GM21529 (cell line): ENCODE measurements around the gene SPAG9.
"Not testable (repeated sequence)": the region's sequence is repeated elsewhere in the genome, so short reads cannot be mapped to it uniquely, and the experiment has no call there.

ENCODE experiments used
- ATAC-seq: cut with Tn5 transposase; IDR thresholded peaks from one replicate; pipeline ENCODE4 v1.9.1; 2021; ENCODE audit not compliant: unreplicated experiment

The SPAG9 gene

DNA sequence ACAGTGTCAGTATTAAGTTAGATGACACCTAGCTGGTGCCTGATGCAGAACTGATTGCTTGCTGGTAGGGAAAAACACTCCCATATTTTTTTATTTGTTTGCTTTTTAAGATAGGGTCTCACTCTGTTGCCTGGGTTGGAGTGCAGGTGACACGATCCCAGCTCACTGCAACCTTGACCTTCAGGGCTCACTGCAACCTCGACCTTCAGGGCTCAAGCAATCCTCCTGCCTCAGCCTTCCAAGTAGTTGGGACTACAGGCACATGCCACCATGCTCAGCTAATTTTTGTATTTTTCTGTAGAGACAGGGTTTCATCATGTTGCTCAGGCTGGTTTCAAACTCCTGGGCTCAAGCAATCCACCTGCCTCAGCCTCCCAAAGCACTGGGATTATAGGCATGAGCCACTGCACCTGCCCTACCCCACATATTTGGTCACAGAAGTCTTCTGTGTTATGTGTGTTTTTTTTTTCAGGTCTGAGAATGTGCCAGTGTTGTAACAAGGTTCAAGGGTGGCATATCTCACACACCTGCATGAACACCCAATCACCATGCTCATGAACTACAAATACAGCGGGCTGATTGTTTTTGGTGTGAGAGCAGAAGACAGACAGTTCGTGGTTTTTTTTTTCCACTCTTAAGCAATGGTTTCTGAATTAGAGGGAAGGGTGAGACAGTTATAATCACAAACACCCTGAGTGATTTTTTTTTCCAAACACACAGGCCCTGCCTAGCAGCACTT lies 22.8 kb downstream of the SPAG9 start:
- no peak for ATAC-seq

DNA sequence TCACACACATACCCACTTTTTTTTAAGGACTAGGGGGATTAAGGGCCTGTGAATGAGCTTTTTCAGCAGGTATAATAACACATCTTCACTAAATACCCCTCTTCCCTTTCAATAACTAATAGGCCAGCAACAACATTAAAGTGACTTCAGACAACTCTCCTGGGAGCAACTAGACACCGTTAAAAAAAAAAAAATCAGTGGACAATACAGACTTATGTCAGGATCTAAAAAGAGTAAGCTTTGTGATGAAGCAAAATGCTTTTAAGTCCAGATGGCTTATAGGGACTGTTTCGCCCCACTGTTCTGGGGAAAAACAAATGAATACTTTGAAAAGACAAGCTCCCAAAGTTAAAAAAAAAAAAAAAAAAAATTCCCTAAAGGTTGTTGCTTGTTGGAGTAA lies 29.0 kb downstream of the SPAG9 start:
- ATAC-seq, result no peak

DNA sequence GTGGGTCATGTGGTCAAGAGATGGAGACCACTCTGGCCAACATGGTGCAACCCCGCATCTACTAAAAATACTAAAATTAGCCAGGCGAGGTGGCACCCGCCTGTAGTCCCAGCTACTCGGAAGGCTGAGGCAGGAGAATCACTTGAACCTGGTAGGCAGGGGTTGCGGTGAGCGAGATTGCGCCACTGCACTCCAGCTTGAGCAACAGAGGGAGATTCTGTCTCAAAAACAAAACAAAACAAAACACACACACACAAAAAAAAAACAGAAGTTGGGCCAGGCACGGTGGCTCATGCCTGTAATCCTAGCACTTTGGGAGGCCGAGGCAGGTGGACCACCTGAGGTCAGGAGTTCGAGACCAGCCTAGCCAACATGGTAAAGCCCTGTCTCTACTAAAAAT lies 31.8 kb downstream of the SPAG9 start:
- not testable (repeated sequence) for ATAC-seq

DNA sequence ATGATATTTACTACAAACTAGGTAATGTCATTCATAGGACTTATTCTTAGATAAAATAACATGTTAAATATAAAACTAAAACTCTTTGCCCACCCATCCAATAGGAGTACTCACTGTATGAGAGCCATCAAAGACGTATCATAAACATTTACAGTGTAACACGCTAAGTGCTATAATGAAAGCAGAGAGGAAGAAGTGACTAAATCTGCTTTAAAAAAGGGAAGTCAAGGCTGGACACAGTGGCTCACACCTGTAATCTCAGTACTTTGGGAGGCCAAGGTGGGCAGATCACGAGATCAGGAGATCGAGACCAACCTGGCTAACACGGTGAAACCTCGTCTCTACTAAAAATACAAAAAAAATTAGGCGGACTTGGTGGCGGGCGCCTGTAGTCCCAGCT lies 32.4 kb downstream of the SPAG9 start:
- no peak for ATAC-seq

DNA sequence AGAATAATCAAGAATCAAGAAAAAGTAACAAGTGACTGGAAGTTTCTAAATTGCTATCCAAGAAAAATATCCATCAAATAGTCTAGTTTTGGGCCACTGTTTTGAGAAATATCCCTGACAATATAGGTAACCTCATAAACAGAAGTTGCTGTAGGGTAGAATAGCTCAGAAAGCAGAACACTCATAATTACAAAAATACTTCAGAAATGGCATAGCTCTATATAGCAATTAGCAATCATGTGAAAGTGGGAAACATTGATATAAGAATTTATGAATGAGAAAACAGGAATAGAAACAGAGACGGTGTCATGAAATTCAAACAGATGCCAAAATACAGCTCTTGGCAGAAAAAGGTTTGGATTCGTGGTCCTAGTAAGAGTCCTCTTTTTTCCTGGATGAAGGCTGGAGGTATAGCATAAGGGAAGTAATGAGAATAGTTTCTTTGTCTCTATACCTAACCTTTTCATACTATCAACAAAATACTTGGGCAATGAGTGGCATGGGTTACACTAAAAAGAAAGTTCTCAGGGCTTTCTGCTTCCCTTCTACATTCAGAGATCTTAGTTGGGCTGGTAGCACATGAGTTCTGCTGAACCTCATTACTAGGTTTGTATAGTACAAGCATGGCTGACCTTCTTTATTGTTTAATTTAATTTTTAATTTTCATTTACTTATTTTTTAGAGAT lies 33.5 kb downstream of the SPAG9 start:
- ATAC-seq, result no peak

DNA sequence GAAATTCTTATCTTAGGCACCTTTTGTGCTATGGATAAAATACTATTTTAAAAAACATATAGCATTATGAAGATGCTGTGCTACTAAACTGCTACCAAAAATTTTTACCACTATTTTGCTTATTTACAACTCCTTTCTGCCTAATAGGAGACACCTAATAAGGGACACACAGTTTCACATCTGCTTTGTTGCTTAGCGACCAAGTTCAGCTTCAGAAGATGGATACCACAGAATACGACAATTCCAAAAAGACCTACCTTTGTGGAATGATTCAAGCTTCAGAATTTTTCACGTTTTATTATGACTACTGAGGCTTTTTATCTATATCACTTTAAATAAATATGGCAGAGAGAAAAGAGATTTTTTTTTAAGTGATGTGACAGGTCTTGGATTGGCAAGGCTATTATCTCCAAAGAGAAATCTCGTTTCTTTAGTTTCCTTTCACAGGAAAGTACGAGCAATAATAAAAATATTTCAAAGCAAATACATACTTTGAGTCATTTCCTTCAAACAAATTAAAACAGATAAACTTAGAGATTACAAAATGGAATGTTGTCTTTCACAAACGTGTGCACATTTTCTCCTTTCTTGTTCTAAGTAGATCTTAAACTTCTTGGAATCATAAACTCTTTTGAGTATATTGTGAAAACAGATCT lies 35.4 kb downstream of the SPAG9 start:
- ATAC-seq, result no peak

DNA sequence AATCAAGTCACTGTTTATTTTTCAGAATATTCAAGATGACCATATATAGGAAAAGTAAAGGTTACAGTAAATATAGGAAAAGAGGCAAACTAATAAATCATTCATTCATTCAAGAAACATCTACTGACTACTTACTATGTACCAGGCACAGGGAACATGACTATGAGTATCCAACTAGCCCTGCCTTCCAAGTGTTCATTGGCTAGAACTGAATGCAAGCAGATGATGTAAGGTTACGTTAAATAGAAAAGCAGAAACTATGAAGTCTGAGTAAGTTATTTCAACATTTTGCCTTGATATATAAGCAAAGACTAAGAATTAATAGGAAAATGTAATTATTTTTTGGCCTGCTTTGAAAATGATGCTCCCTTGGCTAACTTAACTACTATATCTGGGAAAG lies 36.7 kb downstream of the SPAG9 start:
- no peak for ATAC-seq

DNA sequence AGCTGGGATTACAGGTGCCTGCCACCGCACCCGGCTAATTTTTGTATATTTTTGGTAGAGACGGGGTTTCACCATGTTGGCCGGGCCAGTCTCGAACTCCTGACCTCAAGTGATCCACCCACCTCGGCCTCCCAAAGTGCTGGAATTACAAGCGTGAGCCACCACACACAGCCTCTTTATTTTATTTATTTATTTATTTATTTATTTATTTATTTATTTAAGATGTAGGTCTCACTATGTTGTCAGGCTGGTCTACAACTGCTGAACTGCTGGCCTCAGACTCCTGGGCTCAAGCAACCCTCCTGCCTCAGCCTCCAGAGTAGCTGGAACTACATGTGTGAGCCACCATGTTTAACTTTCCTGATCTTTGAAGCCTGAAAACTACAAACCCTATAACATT lies 37.3 kb downstream of the SPAG9 start:
- ATAC-seq, result not testable (repeated sequence)

DNA sequence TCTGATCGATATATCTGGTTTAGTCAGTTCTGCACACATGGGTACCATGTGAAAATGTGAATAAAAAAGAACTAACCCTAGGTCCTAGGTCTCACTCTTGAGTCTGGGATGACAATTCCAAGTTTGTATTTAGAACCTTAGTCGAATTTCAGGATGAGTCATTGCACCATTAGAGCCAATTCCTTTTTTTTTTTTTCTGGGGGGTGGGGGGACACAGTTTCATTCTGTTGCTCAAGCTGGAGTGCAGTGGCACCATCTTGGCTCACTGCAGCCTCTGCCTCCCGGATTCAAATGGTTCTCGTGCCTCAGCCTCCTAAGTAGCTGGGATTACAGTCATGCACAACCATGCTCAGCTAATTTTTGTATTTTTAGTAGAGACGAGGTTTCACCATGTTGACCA lies 41.6 kb downstream of the SPAG9 start:
- ATAC-seq, result no peak

DNA sequence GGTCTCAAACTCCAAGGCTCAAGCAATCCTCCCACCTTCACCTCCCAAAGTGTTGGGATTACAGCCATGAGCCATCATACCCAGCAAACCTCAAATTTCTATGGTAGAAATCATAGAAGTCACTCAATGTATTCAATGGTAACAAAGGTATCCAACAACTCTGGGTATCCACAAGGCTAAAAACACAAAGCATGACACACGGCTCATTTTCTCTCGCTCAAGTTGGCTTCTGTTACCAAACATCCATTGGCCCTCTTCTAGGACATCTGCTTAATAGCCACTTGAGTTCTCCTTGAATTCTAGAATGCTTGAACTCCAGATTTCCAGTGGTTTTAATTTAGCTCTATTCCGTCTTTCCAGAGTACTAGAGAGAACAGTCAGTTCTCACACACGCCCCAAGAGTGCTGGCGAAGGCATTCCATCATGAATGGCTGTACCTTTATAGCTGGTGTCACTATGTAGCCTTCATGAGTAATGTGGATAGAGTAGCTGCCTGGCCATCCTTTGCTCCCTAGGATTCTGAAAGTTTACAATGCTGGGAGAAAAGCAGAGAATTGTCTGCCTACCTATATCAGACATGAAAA lies 42.6 kb downstream of the SPAG9 start:
- ATAC-seq, result no peak

DNA sequence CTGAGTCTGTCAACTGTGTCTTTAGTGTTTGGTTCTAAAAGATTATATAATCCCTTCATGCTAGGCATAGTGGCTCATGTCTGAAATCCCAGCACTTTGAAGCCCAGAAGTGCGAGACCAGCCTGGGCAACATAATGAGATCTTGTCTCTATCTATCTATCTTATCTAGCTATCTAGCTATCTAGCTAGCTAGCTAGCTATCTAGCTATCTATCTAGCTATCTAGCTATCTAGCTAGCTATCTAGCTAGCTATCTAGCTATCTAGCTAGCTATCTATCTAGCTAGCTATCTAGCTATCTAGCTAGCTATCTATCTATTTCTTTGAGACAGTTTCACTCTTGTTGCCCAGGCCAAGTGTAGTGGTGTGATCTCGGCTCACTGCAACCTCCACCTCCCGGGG lies 43.8 kb downstream of the SPAG9 start:
- no peak for ATAC-seq

DNA sequence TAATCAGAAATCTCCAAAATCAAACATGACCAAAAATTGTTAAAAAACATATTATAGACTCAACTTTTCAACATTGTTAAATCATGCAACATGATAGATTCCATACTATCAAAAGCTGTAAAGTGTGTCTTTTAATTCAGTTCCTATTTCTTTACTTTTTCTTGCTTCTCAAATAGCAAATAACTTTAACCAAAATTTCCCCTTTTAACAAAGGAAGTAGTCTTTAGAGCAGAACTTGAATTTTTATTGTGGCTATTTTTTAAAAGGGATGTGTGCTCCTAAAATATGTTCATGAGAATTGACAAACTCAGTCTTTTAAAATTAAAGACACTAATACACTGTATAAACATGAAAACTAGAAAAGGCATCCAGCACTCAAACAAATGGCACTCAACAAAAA lies 49.1 kb downstream of the SPAG9 start:
- ATAC-seq, result no peak

DNA sequence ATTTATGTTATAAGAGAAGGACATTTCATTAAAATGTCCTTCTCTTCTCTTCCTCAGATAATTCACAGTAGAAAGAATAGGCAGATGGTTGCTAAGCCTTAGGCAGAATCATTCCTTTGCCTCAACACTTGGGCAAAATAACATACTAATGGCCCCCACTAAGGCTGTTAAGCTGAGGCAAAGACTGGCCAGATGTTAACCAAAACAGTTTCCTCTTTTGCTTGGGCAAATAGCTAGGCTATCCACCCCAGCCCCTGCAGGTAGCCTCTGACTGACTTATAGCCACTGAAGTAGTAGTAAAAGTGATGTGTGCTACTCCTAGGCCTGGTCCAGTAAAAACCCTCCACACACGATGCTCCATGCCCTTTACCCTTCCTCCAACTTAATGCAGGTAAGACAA lies 55.2 kb downstream of the SPAG9 start:
- no peak for ATAC-seq

DNA sequence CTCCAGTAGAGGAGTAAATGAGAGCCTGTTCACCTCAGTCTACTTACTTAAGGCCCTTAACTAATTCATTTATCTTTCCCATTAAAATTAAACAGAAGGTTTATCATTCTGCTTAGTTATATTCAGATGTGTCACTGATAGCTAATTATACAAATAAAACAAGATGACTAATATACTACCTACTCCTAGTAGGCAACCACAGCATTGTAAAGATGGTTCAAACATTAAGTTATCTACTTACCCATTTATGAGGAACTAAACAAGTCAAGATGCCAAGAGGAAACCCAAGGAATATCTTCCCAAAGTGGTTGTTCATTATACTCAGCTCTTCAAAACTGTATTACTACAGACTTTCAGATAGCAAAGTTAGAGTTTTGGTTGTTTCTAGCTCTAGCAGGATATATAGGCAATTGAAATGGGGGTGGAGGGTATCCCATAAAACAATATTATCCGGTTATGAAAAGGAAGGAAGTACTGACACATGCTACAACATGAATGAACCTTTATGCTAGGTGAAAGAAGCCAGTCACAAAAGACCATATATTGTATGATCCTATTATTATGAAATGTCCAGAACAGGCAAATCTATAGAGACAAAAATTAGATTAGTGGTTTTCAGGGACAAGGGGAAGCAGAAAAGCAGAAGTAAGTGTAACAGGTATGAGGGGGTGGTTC lies 56.5 kb downstream of the SPAG9 start:
- ATAC-seq, result no peak

DNA sequence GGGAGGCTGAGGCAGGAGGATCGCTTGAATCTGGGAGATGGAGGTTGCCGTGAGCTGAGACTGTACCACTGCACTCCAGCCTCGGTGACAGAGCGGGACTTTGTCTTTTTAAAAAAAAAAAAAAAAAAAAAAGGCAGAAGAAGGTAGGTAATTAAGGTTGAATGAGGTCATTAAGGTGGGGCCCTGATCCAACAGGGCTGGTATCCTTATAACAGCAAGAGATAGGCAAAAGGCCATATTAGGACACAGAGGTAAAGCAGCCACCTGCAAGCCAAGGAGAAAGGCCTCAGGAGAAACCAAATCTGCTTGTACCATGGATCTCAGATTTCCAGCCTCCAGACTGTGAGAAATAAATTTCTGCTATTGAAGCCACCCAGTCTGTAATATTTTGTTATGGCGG lies 60.3 kb downstream of the SPAG9 start:
- no peak for ATAC-seq

DNA sequence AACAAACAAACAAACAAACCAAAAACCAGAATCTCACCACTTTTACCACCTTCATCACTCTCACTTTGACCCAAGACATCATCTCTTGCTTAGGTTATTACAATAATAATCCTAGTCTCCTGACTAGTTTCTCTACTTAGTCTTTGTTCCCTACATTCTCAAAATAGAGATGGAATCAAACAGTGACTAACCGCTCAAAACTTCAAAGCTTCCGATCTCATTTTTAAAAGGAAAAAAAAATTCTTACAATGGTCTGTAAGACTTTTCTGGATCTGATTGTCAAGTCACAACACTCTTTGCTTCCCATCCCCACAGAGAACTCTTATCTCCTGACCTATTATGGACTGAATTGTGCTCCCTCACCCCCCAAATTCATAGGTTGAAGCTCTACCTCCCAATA lies 60.9 kb downstream of the SPAG9 start:
- no peak for ATAC-seq

DNA sequence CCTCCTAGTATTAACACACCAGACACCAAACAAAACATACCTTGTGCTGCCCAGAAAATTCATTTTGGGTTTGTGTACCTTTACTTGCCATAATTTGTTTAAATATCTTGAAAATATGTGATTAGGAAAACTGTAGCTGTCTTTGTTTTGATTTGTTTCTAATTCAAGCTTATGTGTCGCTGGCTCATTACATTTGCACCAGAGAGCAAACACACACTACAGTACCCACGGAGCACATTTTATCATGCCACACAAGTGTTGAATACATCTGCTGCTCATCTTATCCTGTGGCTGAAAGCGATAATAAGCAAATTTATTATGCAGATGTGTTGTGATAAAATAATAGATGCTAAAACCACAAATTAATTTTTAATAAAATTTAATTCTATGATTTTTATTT lies 63.1 kb downstream of the SPAG9 start:
- ATAC-seq, result no peak

DNA sequence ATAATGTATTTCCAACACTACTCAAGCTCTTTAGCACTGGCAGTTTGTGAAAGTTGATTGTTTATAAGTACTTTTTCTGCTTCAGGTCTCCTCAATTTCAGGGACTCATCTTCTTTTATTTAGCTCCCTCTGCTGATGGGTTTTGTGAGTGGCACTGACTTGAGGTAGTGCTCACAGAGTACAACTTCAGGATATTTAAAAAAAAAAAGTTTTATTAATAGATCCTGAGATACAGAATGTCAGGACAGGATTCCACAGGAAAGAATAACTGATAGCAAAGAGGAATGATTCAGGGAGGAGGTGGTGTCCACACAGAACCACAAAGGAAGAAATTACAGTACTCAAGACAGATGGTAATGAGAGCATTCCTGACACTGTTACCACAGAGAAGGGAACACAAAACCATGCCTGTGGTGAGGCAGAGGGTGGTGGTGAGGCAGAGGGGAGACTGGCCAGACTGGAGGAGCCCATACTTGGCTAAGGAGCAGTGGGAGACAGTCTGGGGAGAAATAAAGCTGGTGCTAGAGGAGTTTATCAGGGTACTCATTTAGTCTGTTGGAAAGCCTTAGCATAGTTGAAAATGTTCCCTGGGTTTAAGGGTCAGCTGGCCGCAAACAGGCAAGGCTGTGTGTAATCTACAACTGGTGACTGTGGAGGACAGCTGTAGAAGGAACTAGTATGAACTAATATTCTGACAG lies 63.7 kb downstream of the SPAG9 start:
- ATAC-seq, result no peak

DNA sequence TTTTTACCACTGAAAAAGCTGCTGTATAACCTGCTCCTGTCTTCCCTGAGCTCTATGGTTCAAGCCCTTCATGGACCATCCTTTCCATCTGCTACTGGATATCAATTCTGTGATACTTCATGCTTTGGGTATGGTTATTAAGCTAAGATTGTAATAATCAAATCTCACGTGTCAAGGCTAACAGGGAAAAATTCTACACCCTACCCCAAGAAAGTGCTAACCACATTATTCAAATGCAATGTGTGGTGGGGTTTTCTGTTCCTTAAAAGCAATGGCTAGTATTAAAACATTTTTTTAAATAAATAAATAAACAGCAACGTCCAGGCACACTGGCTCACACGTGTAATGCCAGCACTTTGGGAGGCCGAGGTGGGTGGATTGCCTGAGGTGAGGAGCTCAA lies 65.9 kb downstream of the SPAG9 start:
- ATAC-seq, result no peak

DNA sequence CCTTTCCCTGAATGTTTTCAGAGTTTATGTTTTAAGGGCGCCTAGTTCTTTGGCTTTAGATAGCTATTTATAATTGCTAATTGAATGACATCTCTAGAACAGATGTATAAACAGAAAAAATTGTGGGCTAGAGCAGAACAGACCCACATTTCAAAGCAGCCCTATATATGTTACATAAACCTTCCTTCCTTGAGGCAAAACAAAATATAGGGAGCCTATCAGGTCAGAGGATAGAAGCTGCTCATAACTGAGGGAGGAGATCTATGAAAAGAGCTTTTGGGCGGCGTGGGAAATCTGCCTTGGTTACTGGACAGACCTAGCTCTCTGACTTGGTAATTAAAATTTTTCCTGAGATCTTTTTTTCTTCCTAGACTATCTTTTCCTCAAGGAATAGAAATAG lies 68.4 kb downstream of the SPAG9 start:
- ATAC-seq, result no peak
